NCI-H524 treated with DMSO at 0.1 percent for 48 hours (cell line): Measurements from ENCODE around the gene DUS4L.

ENCODE experiments used
- DNase-seq: peaks from one replicate; lab custom pipeline; 2025; lab: John Stamatoyannopoulos, UW

DUS4L gene

GRCh38 chr7:107613948-107614347 is 50.2 kb downstream of the DUS4L start:
- no peak for DNase-seq

- no peak for DNase-seq
These were observed 50.7 kb downstream of the DUS4L start for GRCh38 chr7:107614425-107614824.

GRCh38 chr7:107615910-107616680 is 52.3 kb downstream of the DUS4L start:
- no peak for DNase-seq

- no peak for DNase-seq
These were observed 58.7 kb downstream of the DUS4L start for GRCh38 chr7:107622429-107622828.

GRCh38 chr7:107622894-107623293 is 59.1 kb downstream of the DUS4L start:
- DNase-seq, result no peak

GRCh38 chr7:107627002-107627401 is 63.2 kb downstream of the DUS4L start:
- DNase-seq, result no peak
